Loucy (cell line): ENCODE data around the gene ARHGEF17.

Source experiments
- EZH2phosphoT487 ChIP-seq: fragments of 200-600 bp; IDR thresholded peaks from 2 replicates; pipeline ENCODE4 v1.6.1; 2018; ENCODE audit warnings: antibody characterized with exemption, mild to moderate bottlenecking, moderate library complexity, borderline replicate concordance
- TF ChIP-seq, protein P1 (sequence below): fragments of 200-600 bp; sonication (generic); conservative IDR thresholded peaks from 2 replicates; pipeline ENCODE4 v1.5.1; 2014; ENCODE audit warnings: mild to moderate bottlenecking, antibody characterized with exemption, low read length

DNA sequence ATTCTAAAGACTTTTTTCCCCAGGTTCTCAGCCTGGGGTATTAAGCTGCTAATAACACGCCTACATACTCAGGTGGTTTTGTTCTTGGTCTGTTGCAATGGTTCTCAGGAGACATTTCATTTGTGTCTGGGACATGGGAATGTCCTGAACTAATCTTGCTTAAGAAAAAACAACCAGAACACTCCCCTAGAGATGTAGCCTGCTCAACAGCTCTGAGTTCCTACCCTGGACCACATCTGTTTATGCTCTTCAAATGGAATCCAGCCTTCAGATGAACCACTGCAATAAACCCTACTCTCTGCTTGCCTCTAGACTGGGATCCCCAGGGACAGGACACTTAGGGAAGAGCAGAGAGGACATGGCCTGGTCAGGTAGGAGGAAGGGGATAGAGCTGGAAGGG, 98.1 kb downstream of the ARHGEF17 start:
- TF ChIP-seq, protein P1, sequence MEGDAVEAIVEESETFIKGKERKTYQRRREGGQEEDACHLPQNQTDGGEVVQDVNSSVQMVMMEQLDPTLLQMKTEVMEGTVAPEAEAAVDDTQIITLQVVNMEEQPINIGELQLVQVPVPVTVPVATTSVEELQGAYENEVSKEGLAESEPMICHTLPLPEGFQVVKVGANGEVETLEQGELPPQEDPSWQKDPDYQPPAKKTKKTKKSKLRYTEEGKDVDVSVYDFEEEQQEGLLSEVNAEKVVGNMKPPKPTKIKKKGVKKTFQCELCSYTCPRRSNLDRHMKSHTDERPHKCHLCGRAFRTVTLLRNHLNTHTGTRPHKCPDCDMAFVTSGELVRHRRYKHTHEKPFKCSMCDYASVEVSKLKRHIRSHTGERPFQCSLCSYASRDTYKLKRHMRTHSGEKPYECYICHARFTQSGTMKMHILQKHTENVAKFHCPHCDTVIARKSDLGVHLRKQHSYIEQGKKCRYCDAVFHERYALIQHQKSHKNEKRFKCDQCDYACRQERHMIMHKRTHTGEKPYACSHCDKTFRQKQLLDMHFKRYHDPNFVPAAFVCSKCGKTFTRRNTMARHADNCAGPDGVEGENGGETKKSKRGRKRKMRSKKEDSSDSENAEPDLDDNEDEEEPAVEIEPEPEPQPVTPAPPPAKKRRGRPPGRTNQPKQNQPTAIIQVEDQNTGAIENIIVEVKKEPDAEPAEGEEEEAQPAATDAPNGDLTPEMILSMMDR, result no peak
- TF ChIP-seq EZH2phosphoT487, result no peak
